Measurements from ENCODE around the gene RTTN. TPM values are rescaled to one million over a fixed set of nuclear protein-coding genes. Genes with fewer than 3 reads are reported as not detected.
A peak's percentile ranks its signal among the peaks of the same experiment; 100 is the strongest.

RTTN gene
- total RNA-seq, 1 experiment from 2014 or later = 16.2 TPM

DNA sequence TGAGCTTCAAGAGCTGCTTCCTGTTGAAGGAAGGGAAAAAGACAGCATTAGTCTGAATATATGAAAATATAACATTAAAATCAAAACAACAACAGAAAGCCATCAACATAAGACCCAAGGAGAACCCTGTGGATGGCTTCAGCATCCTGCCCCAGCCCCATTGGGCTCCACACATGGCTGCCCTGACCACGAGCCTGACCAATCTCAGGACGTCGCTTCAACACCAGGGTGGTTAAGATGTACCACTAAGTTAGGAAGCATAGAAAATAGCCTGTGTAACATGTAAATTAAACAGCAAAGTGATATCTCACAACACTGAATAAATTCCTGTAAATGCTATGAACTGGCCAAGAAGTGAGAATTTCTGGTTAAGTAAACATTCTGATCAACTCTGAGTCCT is 180.7 kb downstream of the RTTN start:
- DNase-seq (ENCODE audit: low read depth) = no peak

DNA sequence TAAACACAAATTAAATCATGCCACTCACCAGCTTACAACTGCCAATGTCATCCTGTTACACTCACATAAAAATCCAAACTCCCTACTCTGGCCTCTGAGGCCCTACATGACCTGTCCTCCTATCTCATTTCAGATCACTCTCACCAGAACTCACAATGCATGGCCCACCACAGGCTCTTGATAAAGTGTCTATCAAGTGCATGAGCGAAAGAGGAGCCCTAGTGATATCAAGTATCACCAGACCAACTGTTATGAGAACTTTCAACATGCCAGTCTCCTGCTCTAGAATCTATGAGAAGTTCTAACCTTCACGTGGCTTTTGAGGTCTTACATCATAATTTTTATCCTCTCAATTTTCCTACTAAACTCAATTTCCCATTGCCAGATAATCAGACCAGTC is 181.4 kb downstream of the RTTN start:
- DNase-seq (ENCODE audit: low read depth) = no peak

DNA sequence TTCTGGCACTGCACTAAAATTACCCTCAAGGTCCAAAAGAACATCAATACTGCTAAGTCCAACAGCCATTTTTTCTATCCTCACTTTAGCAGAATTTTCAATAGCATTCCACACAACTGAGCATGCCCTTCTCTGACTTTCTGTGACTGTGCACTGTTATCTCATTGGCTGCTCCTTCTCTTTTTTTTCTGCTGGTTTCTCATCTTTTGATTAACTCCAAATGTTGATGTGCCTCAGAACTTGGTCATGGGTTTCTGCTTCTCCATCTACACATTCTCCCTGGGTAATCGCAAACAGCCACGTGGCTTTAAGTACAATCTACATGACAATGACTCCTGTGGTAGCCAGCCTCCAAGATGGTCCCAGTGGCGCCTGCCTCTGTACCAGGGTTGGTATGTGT is 182.9 kb downstream of the RTTN start:
- no peak for DNase-seq (ENCODE audit: low read depth)

DNA sequence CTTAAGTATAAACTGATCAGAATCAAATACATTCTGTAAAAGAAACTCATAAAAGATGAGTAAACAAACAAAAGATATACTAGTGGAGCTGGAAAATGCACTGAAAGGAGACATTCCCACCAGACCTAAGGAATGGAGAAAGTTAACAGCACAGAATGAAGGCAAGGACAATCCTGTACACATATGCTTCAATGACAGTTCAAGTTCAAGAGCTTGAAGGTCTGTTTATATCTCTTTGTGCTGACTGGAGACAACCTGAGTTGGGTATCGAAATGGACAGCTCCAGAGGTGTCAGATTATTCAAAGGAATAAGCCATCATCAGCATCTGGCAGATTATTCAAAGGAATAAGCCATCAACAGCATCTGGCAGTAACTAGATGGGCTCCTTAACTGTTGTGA is 184.0 kb downstream of the RTTN start:
- DNase-seq (ENCODE audit: low read depth) = no peak

DNA sequence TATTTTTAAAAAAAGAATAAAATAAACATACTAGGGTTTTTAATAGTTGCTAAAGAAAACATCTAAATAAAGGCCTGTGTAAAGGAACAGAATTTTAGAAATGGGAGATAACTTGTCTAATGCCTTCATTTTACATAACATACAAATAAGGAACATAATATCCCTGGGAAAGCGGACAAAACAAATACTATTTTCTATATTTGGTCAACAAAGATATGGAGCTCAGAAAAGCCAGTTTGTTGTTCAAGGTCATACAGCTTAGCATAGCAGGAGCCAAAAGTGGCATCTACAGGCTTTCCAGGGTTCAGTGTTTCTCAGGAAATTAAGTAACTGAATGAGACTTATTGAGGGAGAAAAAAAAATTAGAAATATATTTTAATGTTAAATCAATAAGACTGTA is 184.4 kb downstream of the RTTN start:
- DNase-seq (ENCODE audit: low read depth) = no peak

DNA sequence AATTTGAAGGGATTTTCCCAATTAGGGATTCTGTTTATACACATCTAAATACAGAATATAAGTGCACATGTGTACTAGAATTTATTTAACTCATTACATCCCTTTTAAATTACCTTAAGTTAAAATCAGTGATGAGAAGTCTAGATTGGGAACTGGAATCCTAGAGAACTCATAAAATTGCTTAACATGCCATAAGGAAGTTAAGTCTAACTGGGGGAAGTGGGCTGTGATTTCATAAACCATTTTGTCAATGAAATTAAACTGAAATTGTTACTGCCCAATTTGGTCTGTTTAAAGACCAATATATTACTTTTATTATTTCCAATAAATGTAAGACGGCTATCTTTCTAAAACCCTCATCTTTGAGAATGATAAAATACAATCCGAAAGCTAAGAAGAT is 185.5 kb downstream of the RTTN start:
- no peak for DNase-seq (ENCODE audit: low read depth)

DNA sequence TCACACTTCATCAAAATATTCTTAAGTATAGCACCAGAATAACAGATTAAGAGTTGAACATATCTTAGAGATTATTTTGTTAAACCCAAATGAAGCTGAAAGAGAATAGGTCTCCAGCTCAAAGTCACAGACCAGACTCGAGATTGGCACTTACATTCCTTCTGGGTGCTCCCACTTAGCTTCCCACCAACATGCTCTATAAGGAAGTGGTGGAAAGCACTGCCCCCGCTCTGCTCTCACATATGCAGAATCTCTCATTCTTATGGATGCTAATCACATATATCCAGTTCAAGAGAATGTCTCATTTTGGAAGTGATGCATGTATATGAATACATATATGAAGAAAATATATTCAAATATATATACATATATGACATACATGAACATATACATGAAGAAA is 186.4 kb downstream of the RTTN start:
- DNase-seq (ENCODE audit: low read depth) = no peak

DNA sequence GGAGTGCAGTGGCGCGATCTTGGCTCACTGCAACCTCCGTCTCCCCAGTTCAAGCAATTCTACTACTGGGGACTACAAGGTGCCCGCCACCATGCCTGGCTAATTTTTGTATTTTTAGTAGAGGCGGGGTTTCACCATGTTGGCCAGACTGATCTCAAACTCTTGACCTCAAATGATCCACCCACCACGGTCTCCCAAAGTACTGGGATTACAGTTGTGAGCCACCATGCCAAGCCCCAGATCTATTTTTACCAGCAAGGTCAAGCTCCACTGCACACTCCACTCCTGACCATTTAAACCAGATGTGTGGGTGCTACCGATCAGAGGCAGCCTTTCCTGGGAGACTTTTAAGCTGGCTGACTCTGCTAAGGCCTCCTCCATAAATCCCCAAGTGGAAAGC is 190.4 kb downstream of the RTTN start:
- DNase-seq (ENCODE audit: low read depth) = no peak

DNA sequence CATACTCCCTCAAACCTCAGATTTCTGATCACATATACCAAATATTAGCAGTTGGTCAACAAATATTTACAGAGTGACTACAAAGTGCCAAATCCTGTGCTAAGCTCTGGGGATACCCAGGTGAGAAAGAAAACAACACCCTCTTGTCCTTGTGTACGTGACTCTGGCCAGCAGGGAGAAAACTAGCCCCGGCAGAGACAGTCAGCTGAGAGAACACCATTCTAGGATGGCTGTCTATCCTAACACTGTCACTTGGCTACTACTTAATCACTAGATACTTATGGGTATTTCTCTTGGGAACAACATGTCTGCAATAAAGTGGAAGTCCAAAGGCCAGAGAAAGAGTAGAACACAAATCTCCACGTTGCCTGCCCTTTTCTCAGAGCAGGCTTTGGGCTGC is 199.9 kb downstream of the RTTN start:
- no peak for DNase-seq (ENCODE audit: low read depth)

DNA sequence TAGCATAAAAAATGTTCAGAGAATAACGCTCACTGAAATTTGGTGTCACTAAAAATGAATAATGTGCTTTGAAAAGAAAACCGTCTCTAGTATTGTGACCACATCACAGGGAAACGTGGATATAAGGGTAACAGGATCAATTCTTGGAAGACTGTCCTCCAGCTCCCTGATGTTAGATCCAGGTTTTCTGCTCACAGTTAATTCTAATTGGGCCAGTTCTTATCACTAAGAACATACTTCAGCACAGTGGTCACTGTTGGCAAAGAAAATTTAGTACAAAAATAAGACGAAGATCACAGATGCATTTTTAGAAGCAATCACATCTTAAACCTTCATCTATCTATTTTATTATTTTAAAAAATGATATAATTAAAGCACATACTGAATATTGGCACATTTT is 200.8 kb downstream of the RTTN start:
- DNase-seq (ENCODE audit: low read depth) = no peak

DNA sequence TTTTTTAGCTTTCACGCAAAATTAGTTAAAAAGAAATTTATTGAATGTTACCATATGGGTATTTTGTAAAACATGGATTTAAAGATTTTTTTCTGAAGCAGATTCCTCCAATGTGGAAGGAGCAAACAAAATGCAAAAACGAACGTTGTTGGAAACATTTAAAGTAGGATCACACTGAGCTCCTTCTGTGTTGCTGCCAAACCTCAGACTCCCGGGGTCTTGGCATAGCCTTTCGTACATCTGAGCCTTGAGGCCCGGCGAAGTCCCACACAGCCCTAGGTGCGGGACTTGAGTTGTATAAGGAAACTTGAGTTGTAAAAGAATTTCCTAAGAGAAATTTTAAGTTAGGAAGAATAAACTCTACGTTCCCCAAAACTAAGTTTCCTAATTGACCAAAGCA is 205.8 kb downstream of the RTTN start:
- no peak for DNase-seq (ENCODE audit: low read depth)

DNA sequence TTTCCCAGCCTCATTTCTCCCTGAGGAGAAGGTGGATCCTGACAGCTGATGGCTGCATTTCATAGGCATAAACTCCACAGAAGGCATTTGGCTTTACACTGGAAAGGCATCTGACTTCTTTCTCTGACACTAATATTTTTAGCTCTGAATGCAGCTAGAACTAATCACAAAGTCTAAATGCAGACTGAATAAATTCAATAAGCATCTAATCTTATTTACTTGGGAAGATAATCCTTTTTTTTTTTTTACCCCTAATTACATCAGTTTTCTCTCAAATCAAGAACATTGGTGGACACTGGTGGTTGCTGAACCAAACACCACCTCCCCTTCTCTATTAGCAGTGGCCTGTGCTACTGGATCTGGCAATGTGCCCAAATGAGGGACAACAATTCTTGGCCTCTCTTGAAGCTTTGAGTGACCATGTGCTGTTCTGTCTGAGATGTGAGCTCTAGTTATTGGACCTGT is 206.9 kb downstream of the RTTN start:
- DNase-seq (ENCODE audit: low read depth) = no peak

DNA sequence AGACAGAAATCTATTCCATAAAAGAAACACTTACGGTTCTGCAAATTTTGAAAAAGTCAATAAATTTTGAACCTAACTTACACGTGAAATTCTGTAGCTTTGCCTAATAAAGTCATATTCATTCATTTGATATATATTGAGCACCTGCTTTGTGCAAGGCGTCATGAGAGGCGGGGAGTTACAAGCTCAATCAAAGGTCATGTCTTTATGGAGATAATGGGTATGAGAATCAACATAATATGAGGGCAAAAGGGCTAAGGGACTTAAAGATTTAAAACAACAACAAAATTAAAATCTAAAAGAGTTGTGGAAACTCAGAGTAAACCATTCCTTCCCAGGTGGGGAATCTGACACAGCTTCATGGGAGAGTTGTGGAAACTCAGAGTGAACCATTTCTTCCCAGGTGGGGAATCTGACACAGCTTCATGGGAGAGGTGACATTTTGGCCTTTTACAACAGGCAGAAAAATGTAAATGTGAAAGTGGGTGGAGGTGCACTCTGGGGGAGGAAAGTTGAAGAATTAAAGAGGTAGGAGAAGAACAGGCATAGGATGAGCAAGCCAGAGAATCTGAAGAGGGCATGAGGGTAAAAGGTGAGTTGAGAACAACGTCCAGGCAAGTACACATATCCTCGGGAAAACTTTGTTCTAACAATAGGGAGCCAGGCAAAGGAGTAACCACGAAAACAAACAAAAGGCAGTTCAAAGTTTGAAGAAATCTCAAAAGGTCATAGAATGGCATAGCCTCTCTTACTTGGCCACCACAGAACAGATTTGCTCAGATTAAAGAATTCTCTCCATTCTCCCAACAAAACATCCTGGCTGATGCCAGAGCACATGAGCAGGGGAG is 208.3 kb downstream of the RTTN start:
- no peak for DNase-seq (ENCODE audit: low read depth)

DNA sequence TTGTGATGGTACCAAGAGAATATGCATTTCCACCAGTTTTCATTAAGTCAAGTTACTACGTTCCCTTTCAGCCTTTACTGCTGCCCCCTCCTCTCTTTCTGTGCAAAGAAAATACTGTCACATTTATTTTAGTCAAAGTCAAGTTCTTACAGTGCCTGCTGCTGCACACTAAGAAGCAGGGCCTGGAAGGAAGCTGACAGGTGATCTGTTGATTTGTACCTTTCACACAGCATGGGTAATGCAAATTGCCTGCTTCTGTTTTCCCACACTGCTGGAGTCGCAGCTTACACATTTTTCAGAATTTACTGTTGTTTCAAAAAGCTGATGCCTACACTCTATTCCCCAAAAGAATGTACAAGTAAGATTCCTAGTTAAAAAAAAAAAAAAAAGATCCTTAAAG is 209.1 kb downstream of the RTTN start:
- DNase-seq (ENCODE audit: low read depth) = no peak

DNA sequence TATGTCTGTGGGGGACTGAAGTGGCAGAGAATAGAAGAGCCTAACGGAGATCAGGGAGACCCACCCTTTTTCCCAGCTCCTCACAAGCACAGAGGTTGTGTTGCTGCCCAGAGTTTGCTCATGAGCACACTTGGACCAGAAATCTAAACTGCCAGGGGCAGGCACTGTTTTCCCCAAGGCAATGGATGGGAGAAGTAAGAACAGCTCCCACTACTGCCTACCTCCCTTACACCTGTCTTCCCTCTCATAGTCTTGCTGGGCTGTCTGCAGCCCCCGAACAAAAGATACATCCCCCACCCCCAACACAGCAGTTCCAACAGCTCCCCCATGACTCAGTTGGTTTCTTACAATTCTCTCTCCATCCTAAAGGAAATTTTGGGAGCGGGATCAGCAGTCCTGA is 209.7 kb downstream of the RTTN start:
- DNase-seq (ENCODE audit: low read depth) = no peak

DNA sequence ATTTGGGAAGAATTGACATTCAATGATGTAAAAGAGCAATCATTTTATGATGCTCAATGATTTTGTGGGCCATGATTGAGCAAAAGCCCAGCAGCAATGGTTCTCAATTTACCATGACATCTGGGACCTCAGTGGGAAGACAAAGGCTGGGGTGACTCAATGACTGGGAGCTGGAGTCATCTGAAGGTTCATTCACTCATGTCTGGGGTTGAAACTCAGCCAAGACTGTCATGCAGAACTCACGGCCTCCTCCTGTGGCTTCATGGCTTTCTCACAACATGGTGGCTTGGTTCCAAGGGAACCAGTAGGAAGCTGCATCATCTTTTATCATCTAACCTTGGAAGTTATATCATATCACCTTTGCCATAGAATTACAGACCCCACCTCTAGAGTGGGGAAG is 212.7 kb downstream of the RTTN start:
- peak; percentile 58 for DNase-seq (ENCODE audit: low read depth)

DNA sequence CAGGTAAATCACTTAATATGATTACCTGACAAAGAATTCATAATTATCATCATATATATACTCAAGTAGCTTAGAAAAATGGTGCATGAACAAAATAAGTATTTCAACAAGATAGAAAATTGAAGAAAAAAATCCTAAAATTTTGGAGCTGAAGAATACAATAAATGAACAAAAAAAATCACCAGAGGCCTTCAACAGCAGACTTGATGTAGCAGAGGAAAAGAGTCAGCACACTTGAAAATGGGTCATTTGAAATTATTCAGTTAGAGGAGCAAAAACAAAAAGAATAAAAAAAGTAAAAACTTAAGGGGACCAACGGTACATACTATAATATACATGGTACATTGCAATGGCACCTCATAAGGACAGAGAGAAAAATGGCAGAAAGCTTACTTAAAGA is 217.6 kb downstream of the RTTN start:
- DNase-seq (ENCODE audit: low read depth) = no peak

DNA sequence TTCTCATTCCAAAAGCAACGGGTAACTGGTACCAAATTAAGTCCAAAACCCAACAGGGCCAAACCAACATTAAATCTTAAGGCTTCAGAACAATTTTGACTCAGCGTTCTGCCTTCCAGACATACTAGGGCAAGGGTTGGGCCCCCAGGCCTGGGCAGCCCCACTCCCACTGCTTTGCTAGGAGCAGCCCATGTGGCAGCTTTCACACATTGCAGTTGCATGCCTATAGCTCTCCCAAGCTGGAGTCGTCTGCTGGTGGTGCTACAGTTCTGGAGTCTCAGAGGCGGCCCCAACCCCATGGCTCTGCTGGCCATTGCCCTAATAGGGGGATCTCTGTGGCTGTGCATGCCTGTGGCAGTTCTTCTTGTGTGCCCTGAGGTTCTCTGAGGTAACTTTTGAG is 220.2 kb downstream of the RTTN start:
- no peak for DNase-seq (ENCODE audit: low read depth)

DNA sequence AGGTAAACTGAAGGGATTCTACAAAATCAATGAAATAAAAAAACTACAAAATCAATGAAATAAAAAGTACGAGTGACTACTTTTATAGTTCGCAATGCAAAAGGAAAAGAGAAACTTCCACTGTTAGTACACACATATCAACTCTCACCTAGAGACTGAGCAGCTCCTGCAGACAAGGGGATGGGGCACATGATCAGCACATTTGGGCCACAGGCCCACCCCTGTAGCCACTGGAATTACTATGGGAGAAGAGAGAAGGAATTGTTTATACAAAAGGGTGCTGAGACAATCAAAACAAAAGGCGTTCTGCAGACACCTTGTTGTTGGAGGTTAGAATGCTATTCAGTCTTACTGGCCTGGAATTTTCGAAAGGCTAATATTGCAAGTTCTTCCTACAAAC is 223.1 kb downstream of the RTTN start:
- DNase-seq (ENCODE audit: low read depth) = no peak

DNA sequence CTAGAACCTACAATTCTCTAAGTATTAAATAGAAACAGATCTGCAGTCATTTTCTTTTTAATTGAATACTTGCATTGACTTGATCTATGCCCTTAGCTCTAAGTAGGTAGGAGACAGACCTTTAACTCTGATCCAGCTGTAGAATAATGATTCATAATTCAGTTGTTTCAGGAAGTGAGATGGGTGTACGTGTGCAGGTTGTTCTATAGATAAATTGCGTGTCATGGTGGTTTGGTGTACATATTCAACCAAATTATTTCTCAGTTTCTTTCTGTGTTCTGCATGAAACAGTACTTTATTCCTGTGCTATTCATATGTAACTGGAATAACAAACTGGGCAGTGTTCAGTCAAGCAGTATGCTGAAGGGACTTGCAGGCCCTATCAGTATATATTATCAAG is 223.5 kb downstream of the RTTN start:
- no peak for DNase-seq (ENCODE audit: low read depth)

DNA sequence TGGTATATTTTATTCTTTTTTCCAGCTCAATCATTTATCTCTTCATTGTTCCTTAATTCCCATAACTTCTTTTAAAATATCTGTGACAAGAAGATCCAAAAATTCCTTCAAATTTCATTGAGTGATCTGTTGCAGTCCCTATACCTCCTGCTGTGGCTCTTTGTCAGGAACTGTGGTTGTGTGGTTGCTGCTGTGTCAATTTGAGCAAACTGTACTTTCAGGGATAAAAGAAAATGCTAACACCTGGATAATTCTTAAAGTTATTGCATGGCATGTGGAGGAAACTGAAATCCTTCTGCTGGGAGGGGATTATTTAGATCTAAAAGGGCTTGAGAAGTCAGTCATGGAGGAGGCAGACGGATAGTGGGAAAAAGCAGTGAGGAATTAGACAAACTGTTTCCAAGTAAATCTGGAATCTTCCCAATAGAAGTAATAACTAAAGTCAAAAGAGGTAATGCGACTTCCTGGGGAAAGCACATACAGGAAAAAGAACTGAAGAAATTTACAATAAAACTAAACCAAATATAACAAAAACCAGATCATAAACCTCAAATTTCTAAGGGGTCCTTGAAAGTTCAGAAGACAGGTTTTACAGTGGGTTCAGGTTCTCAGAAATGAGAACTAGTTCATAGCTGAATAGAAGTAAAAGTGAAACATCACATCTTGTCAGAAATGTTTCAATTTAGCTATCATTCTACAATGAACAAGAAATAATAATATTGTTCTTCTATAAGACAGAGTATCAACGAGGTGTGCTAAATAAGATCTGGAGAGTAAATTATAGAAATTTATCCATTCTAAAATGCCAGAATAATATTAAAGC is 224.3 kb downstream of the RTTN start:
- no peak for DNase-seq (ENCODE audit: low read depth)

DNA sequence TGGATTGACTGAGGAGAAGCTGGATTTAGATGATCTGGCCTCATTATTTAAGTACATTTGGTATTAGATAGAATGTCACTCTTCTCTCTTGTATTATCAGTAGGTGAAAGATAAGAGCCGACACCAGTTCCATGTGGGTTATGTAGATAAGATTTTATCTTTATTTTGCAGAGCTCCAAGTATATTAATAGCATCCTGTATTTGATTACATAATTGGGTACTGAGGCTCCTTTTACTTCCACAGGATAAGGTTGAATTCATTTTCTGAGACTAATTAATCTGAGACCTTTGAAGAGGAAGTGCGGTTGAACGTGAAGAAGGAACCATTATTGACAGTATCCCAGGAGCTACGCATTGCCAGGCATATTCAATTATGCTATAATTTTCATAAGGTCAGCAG is 225.0 kb downstream of the RTTN start:
- DNase-seq (ENCODE audit: low read depth) = no peak
